Stimulated activated CD4-positive, alpha-beta T cell treated with anti-CD3 and anti-CD28 coated beads, Interleukin-1b, Interleukin-23, amount 100 ng/mL, for 4 hours (primary cell): ENCODE data around the gene SAP25.
"Not testable (repeated sequence)": the region's sequence is repeated elsewhere in the genome, so short reads cannot be mapped to it uniquely, and the experiment has no call there.

Source experiments
- DNase-seq, 2 donors: peaks; one replicate each; pipeline ENCODE4 v3.0.0-alpha.2; 2020; ENCODE audit warnings: low read depth in 2 of 2

Gene SAP25

DNA sequence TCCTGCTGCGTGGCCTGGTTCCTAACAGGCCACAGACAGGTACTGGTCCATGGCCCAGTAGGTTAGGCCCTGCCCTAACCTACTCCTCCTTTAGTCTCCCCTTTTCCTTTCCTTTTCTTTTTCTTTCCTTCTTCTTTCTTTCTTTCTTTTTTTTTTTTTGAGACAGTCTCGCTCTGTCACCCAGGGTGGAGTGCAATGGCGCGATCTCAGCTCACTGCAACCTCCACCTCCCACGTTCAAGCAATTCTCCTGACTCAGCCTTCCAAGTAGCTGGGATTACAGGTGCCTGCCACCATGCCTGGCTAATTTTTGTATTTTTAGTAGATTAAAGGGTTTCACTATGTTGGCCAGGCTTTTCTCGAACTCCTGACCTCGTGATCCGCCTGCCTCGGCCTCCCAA is 37.7 kb downstream of the SAP25 start:
- DNase-seq = not testable (repeated sequence)

GRCh38 chr7:100532165-100533022 is 41.3 kb downstream of the SAP25 start:
- DNase-seq = no peak

DNA sequence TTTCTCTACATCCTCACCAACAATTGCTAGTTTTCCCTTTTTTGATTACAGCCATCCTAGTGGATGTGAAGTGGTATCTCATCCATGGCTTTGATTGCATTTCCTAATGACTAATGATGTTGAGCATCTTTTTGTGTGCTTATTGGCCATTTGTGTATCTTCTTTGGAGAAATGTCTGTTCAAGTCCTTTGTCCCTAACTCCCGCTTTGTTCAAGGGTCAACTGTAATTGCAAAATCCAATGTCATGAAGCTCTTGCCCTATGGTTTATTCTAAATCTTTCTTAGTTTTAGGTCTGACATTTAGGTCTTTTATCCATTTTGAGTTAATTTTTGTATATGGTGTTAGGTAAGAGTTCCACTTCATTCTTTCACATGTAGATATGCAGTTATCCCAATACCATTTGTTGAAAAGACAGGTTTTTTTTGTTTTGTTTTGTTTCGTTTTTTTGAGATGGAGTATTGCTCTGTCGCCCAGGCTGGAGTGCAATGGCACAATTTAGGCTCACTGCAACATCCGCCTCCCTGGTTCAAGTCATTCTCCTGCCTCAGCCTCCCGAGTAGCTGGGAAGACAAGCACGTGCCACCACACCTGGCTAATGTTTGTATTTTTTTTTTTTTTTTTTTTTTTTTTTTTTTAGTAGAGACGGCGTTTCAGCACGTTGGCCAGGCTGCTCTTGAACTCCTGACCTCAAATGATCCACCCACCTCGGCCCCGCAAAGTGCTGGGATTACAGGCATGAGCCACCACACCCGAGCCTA is 45.4 kb downstream of the SAP25 start:
- not testable (repeated sequence) for DNase-seq

GRCh38 chr7:100523192-100523591 is 50.5 kb downstream of the SAP25 start:
- not testable (repeated sequence) for DNase-seq
